HCT116 (cell line): ENCODE measurements around the gene STK24. TPM values are rescaled to one million over a fixed set of nuclear protein-coding genes. Genes with fewer than 3 reads are reported as not detected.

Experiments used
- ATAC-seq: fragments of 200-7000 bp; cut with Tn5 transposase; 2 replicates; pipeline ENCODE4 v1.9.1; 2020; ENCODE audit warnings: mild to moderate bottlenecking, moderate library complexity
- BruUV-seq: library from RNA; stranded (reverse); fragments of 400-500 nt; replicated peaks from 2 replicates; lab custom pipeline; 2021; lab: Mats Ljungman, UMichigan
- CTCF ChIA-PET: fragments of 300-600 bp; sonication (Branson Sonifier 250); formaldehyde crosslinking; loops from one replicate; lab custom pipeline; 2021; ENCODE audit warnings: antibody characterized with exemption; lab: Charles Lee
- POLR2A ChIA-PET: fragments of 300-600, 350-600 bp; sonication (Branson Sonifier 250); formaldehyde crosslinking; loops from one replicate; lab custom pipeline; 2021; ENCODE audit warnings: antibody characterized with exemption; lab: Charles Lee
- RAD21 ChIA-PET, 2 experiments: fragments of 300-600 bp; sonication (Branson Sonifier 250); formaldehyde crosslinking; loops; one replicate each; lab custom pipeline; 2023; ENCODE audit warnings: low total read pairs in 2 of 2; ENCODE audit not compliant: uncharacterized antibody in 2 of 2, unreplicated experiment in 2 of 2, low non-redundant PET in 1 of 2; lab: Charles Lee
- DNase-seq: peaks from one replicate; pipeline ENCODE4 v3.0.0-alpha.2; 2010; ENCODE audit warnings: low read depth, low spot score
- H2AFZ ChIP-seq: fragments of 200-600 bp; shearing (Covaris generic), sonication (generic); 2 replicates; pipeline ENCODE4 v1.6.1; 2017; ENCODE audit warnings: low read depth, mixed run types, mixed read lengths, antibody characterized with exemption, low read length; ENCODE audit not compliant: poor library complexity, severe bottlenecking
- H3K27ac ChIP-seq: 2 replicates; pipeline ENCODE4 v1.5.1; 2012; ENCODE audit warnings: low read depth, low read length
- H3K27me3 ChIP-seq: fragments of 200-600 bp; sonication (generic); 2 replicates; pipeline ENCODE4 v1.6.1; 2016; ENCODE audit warnings: mixed run types, low read length, mixed read lengths; ENCODE audit not compliant: insufficient read depth
- H3K36me3 ChIP-seq, 2 experiments: fragments of 200-500 bp in 1 of 2; fragments of 200-600 bp in 1 of 2; sonication (Bioruptor generic) in 1 of 2; sonication (generic) in 1 of 2; 2 replicates each; pipeline versions ENCODE4 v1.5.1 to v1.6.1; 2014 to 2016; ENCODE audit warnings: low read length in 2 of 2, inconsistent platforms in 1 of 2, mixed read lengths in 1 of 2, mixed run types in 1 of 2; ENCODE audit not compliant: insufficient read depth in 2 of 2, control insufficient read depth in 1 of 2
- H3K4me1 ChIP-seq, 2 experiments: fragments of 200-600 bp in 1 of 2; sonication (generic) in 1 of 2; 2 replicates each; pipeline versions ENCODE4 v1.5.1 to v1.6.1; 2012 to 2017; ENCODE audit warnings: low read length in 2 of 2, inconsistent platforms in 1 of 2, mild to moderate bottlenecking in 1 of 2, mixed read lengths in 1 of 2, mixed run types in 1 of 2, moderate library complexity in 1 of 2; ENCODE audit not compliant: insufficient read depth in 2 of 2, control insufficient read depth in 1 of 2
- H3K4me2 ChIP-seq: fragments of 200-600 bp; sonication (generic); 2 replicates; pipeline ENCODE4 v1.6.1; 2017; ENCODE audit warnings: mixed run types, low read length, mixed read lengths
- H3K4me3 ChIP-seq, 2 experiments: fragments of 200-600 bp in 1 of 2; sonication (generic) in 1 of 2; replicated peaks in 1 of 2; 2 replicates each; pipeline ENCODE4 v1.5.1; 2011 to 2016; ENCODE audit warnings: low read length in 2 of 2, control low read depth in 1 of 2, low read depth in 1 of 2, mild to moderate bottlenecking in 1 of 2, mixed read lengths in 1 of 2, mixed run types in 1 of 2
- H3K79me2 ChIP-seq: fragments of 200-600 bp; sonication (generic); 2 replicates; pipeline ENCODE4 v1.6.1; 2017; ENCODE audit warnings: mild to moderate bottlenecking, mixed run types, low read length, moderate library complexity, mixed read lengths; ENCODE audit not compliant: insufficient read depth
- H3K9ac ChIP-seq: fragments of 200-600 bp; sonication (generic); 2 replicates; pipeline ENCODE4 v1.6.1; 2016; ENCODE audit warnings: low read length, mixed read lengths
- H3K9me2 ChIP-seq: fragments of 200-600 bp; sonication (generic), shearing (Covaris generic); 2 replicates; pipeline ENCODE4 v1.6.1; 2017; ENCODE audit warnings: mixed run types, mild to moderate bottlenecking, moderate library complexity; ENCODE audit not compliant: insufficient read depth
- H3K9me3 ChIP-seq, 2 experiments: fragments of 200-500 bp in 1 of 2; fragments of 200-600 bp in 1 of 2; sonication (Bioruptor generic) in 1 of 2; sonication (generic) in 1 of 2; 2 replicates each; pipeline ENCODE4 v1.6.1; 2014 to 2017; ENCODE audit warnings: low read length in 2 of 2, mixed read lengths in 2 of 2, inconsistent platforms in 1 of 2, low read depth in 1 of 2, mild to moderate bottlenecking in 1 of 2, mixed run types in 1 of 2, moderate library complexity in 1 of 2; ENCODE audit not compliant: control insufficient read depth in 1 of 2, insufficient read depth in 1 of 2
- H4K20me1 ChIP-seq: fragments of 200-600 bp; sonication (generic), shearing (Covaris generic); 2 replicates; pipeline ENCODE4 v1.6.1; 2017; ENCODE audit warnings: mixed run types, mild to moderate bottlenecking, moderate library complexity; ENCODE audit not compliant: insufficient read depth
- ATF3 ChIP-seq: IDR thresholded peaks from 2 replicates; pipeline ENCODE4 v1.6.1; 2012
- CBX3 ChIP-seq: IDR thresholded peaks from 2 replicates; pipeline ENCODE4 v1.6.1; 2012; ENCODE audit warnings: low read depth
- CEBPB ChIP-seq: IDR thresholded peaks from 2 replicates; pipeline ENCODE4 v1.6.1; 2012; ENCODE audit warnings: low read depth
- EGR1 ChIP-seq: IDR thresholded peaks from 2 replicates; pipeline ENCODE4 v1.6.1; 2012; ENCODE audit warnings: low read depth
- ELF1 ChIP-seq: IDR thresholded peaks from 2 replicates; pipeline ENCODE4 v1.6.1; 2012; ENCODE audit warnings: low read depth, borderline replicate concordance
- EZH2 ChIP-seq: fragments of 200-600 bp; sonication (generic); IDR thresholded peaks from 2 replicates; pipeline ENCODE4 v1.6.1; 2017; ENCODE audit warnings: antibody characterized with exemption, mixed run types
- EZH2phosphoT487 ChIP-seq: fragments of 200-600 bp; IDR thresholded peaks from 2 replicates; pipeline ENCODE4 v1.6.1; 2018; ENCODE audit warnings: antibody characterized with exemption, borderline replicate concordance
- FOSL1 ChIP-seq: IDR thresholded peaks from 2 replicates; pipeline ENCODE4 v1.6.1; 2012; ENCODE audit warnings: low read depth
- JUND ChIP-seq: IDR thresholded peaks from 2 replicates; pipeline ENCODE4 v1.6.1; 2012
- POLR2A ChIP-seq: IDR thresholded peaks from 2 replicates; pipeline ENCODE4 v1.7.0; 2011; ENCODE audit warnings: borderline replicate concordance; ENCODE audit not compliant: insufficient read depth, insufficient read length; ENCODE audit errors: extremely low read depth
- RAD21 ChIP-seq: IDR thresholded peaks from 2 replicates; pipeline ENCODE4 v1.6.1; 2012; ENCODE audit warnings: low read depth, mild to moderate bottlenecking
- REST ChIP-seq: IDR thresholded peaks from 2 replicates; pipeline ENCODE4 v1.6.1; 2012; ENCODE audit warnings: low read depth
- TCF7L2 ChIP-seq: IDR thresholded peaks from 2 replicates; pipeline ENCODE4 v1.7.0; 2011; ENCODE audit warnings: borderline replicate concordance, inconsistent platforms; ENCODE audit not compliant: insufficient read depth, insufficient read length; ENCODE audit errors: extremely low read depth
- ZFX ChIP-seq: fragments of 450-650 bp; IDR thresholded peaks from 2 replicates; pipeline ENCODE4 v1.6.1; 2017
- intact Hi-C: fragments of 100-400 bp; cut with micrococcal nuclease; formaldehyde crosslinking; loops from 2 replicates; pipeline ENCODE4 v1.10.0; 2022
- total RNA-seq: library from RNA; stranded (reverse); gene quantifications from one replicate; pipeline ENCODE4 v1.2.1, GENCODE V29; 2021; ENCODE audit not compliant: unreplicated experiment
- TF ChIP-seq, protein P1 (sequence below): IDR thresholded peaks from 2 replicates; pipeline ENCODE4 v1.6.1; 2011; ENCODE audit warnings: mild to moderate bottlenecking, low read length, moderate library complexity; ENCODE audit not compliant: insufficient replicate concordance; ENCODE audit errors: extremely low read depth

The STK24 gene
- total RNA-seq, 1 experiment from 2014 or later = 137 TPM

GRCh38 chr13:98503175-98504028 is 73.5 kb downstream of the STK24 start:
- Histone ChIP-seq H2AFZ (no peak overlapping the region), H3K27me3 (no peaks in the 10 kb centered on the region), H3K79me2 (peaks cover 99% of the 10 kb centered on the region), H3K4me1 (peaks cover 21% of the 10 kb centered on the region in 2 experiments), H3K4me3 (no peak overlapping the region), H3K9ac (no peak overlapping the region), H3K36me3 (no peaks in the 10 kb centered on the region), H4K20me1 (peaks cover 5% of the 10 kb centered on the region; the same call in 1 of the 2 replicates), H3K27ac (no peak overlapping the region), H3K9me2 (no peaks in the 10 kb centered on the region), H3K9me3 (no peaks in the 10 kb centered on the region), H3K4me2 (no peak overlapping the region)
- ATAC-seq = no peak
- intact Hi-C loops = no loop called here
- POLR2A ChIA-PET = interaction anchor here (1.1 to 2.3 kb wide), 2 partner anchors 18 to 19 kb away, joined by 3 to 7 read pairs; no protein-coding TSS in a partner anchor
- no peak for DNase-seq
- TF ChIP-seq POLR2A = no peak
- TF ChIP-seq JUND = no peak
- no peak for TF ChIP-seq REST
- no peak for TF ChIP-seq TCF7L2
- no peak for TF ChIP-seq EGR1
- no peak for TF ChIP-seq ATF3
- TF ChIP-seq, protein P1, sequence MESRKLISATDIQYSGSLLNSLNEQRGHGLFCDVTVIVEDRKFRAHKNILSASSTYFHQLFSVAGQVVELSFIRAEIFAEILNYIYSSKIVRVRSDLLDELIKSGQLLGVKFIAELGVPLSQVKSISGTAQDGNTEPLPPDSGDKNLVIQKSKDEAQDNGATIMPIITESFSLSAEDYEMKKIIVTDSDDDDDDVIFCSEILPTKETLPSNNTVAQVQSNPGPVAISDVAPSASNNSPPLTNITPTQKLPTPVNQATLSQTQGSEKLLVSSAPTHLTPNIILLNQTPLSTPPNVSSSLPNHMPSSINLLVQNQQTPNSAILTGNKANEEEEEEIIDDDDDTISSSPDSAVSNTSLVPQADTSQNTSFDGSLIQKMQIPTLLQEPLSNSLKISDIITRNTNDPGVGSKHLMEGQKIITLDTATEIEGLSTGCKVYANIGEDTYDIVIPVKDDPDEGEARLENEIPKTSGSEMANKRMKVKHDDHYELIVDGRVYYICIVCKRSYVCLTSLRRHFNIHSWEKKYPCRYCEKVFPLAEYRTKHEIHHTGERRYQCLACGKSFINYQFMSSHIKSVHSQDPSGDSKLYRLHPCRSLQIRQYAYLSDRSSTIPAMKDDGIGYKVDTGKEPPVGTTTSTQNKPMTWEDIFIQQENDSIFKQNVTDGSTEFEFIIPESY = no peak
- TF ChIP-seq RAD21 = no peak
- no peak for TF ChIP-seq EZH2
- TF ChIP-seq ZFX = no peak
- no peak for TF ChIP-seq CBX3
- TF ChIP-seq EZH2phosphoT487 = no peak
- TF ChIP-seq ELF1 = no peak
- TF ChIP-seq CEBPB = no peak
- no peak for TF ChIP-seq FOSL1
- CTCF ChIA-PET = no interaction called here
- RAD21 ChIA-PET = no interaction called here
- BruUV-seq = no TSS peak
